NB4 (cell line): ENCODE results near the gene SMU1.

Experiments
- DNase-seq: peaks from one replicate; pipeline ENCODE4 v3.0.0; 2010; ENCODE audit warnings: low read depth
- H3K4me3 ChIP-seq: one replicate; pipeline ENCODE4 v1.5.1; 2011; ENCODE audit warnings: mild to moderate bottlenecking, low read depth, low read length, moderate library complexity
- CTCF ChIP-seq: IDR thresholded peaks from one replicate; pipeline ENCODE4 v1.5.1; 2012; ENCODE audit warnings: low read depth, low read length
- MAX ChIP-seq: IDR thresholded peaks from 2 replicates; pipeline ENCODE4 v1.6.1; 2011; ENCODE audit warnings: low read depth, low read length
- MYC ChIP-seq: IDR thresholded peaks from 2 replicates; pipeline ENCODE4 v1.6.1; 2011; ENCODE audit warnings: low read depth, low read length
- POLR2A ChIP-seq: IDR thresholded peaks from 2 replicates; pipeline ENCODE4 v1.6.1; 2011; ENCODE audit warnings: mild to moderate bottlenecking; ENCODE audit not compliant: insufficient read length; ENCODE audit errors: extremely low read depth

Gene SMU1

GRCh38 chr9:33104401-33104800 lies 27.9 kb upstream of the SMU1 start:
- no peak overlapping the region for H3K4me3 ChIP-seq
- no peak for DNase-seq
- TF ChIP-seq MYC (no peak), MAX (no peak), POLR2A (no peak), CTCF (no peak)

GRCh38 chr9:33103501-33104281 lies 27.2 kb upstream of the SMU1 start:
- no peak for DNase-seq
- TF ChIP-seq POLR2A (no peak), CTCF (no peak), MAX (no peak), MYC (no peak)
- H3K4me3 ChIP-seq: no peak overlapping the region

- no peak overlapping the region for H3K4me3 ChIP-seq
- TF ChIP-seq MYC (no peak), MAX (no peak), CTCF (no peak), POLR2A (no peak)
- DNase-seq: no peak
These were observed 26.2 kb upstream of the SMU1 start for GRCh38 chr9:33102551-33103210.

GRCh38 chr9:33101104-33101951 lies 24.9 kb upstream of the SMU1 start:
- TF ChIP-seq MYC (no peak), POLR2A (no peak), CTCF (no peak), MAX (no peak)
- no peak for DNase-seq
- H3K4me3 ChIP-seq: no peak overlapping the region

- no peak overlapping the region for H3K4me3 ChIP-seq
- no peak for DNase-seq
- TF ChIP-seq POLR2A (no peak), MYC (no peak), CTCF (no peak), MAX (no peak)
These were observed 23.3 kb upstream of the SMU1 start for GRCh38 chr9:33099754-33100153.
